ENCODE measurements around the gene YWHAB.
"Not testable (repeated sequence)": the region's sequence is repeated elsewhere in the genome, so short reads cannot be mapped to it uniquely, and the experiment has no call there.

The YWHAB gene

GRCh38 chr20:44866703-44867335 is 18.7 kb upstream of the YWHAB start:
- no peak for DNase-seq (ENCODE audit: low spot score)

GRCh38 chr20:44869471-44869870 is 16.0 kb upstream of the YWHAB start:
- DNase-seq (ENCODE audit: low spot score), result no peak

GRCh38 chr20:44882360-44882759 is 3.1 kb upstream of the YWHAB start:
- not testable (repeated sequence) for DNase-seq (ENCODE audit: low spot score)

- no peak for DNase-seq (ENCODE audit: low spot score)
Observed at GRCh38 chr20:44883214-44883902, 2.1 kb upstream of the YWHAB start.

GRCh38 chr20:44884907-44885391 is 556 bp upstream of the YWHAB start:
- DNase-seq (ENCODE audit: low spot score), result no peak

GRCh38 chr20:44886266-44886651 is 754 bp downstream of the YWHAB start:
- no peak for DNase-seq (ENCODE audit: low spot score)

GRCh38 chr20:44886828-44887227 is 1.3 kb downstream of the YWHAB start:
- DNase-seq (ENCODE audit: low spot score), result no peak

- DNase-seq (ENCODE audit: low spot score), result no peak
Observed at GRCh38 chr20:44887466-44887865, 2.0 kb downstream of the YWHAB start.

- no peak for DNase-seq (ENCODE audit: low spot score)
Observed at GRCh38 chr20:44888226-44889103, 3.0 kb downstream of the YWHAB start.

GRCh38 chr20:44891826-44892225 is 6.3 kb downstream of the YWHAB start:
- no peak for DNase-seq (ENCODE audit: low spot score)

- no peak for DNase-seq (ENCODE audit: low spot score)
Observed at GRCh38 chr20:44894959-44895358, 9.5 kb downstream of the YWHAB start.

GRCh38 chr20:44896583-44896982 is 11.1 kb downstream of the YWHAB start:
- DNase-seq (ENCODE audit: low spot score), result no peak

GRCh38 chr20:44897133-44897532 is 11.6 kb downstream of the YWHAB start:
- DNase-seq (ENCODE audit: low spot score), result no peak

GRCh38 chr20:44900231-44900854 is 14.8 kb downstream of the YWHAB start:
- DNase-seq (ENCODE audit: low spot score), result no peak

- DNase-seq (ENCODE audit: low spot score), result no peak
Observed at GRCh38 chr20:44901974-44902373, 16.5 kb downstream of the YWHAB start.

GRCh38 chr20:44904377-44904776 is 18.9 kb downstream of the YWHAB start:
- no peak for DNase-seq (ENCODE audit: low spot score)

- DNase-seq (ENCODE audit: low spot score), result no peak
Observed at GRCh38 chr20:44908987-44909871, 23.7 kb downstream of the YWHAB start.

- DNase-seq (ENCODE audit: low spot score), result peak; percentile 63
Observed at GRCh38 chr20:44909872-44910689, 24.6 kb downstream of the YWHAB start, which contains the start of gene PABPC1L. TSS of gene PABPC1L (plus strand) at chr20:44910060. CDS start at chr20:44910144, 84 bp downstream.

GRCh38 chr20:44910690-44911262 is 25.3 kb downstream of the YWHAB start:
- DNase-seq (ENCODE audit: low spot score), result no peak
